Liver (tissue), 9 donors: Measurements from ENCODE around the gene SLC39A13. TPM values are rescaled to one million over a fixed set of nuclear protein-coding genes. Genes with fewer than 3 reads are reported as not detected.

Experiments used
- DNase-seq: peaks from one replicate; pipeline ENCODE4 v3.0.0-alpha.2; 2017; ENCODE audit warnings: low spot score
- H3K27ac ChIP-seq, 2 donors: one replicate each; pipeline ENCODE4 v1.7.0; 2013; ENCODE audit warnings: inconsistent platforms in 2 of 2, low read length in 2 of 2, control low read depth in 1 of 2, low read depth in 1 of 2, mild to moderate bottlenecking in 1 of 2
- H3K27me3 ChIP-seq, 4 donors: one replicate each; pipeline versions ENCODE4 v1.6.1 to v1.7.0; 2013; ENCODE audit warnings: low read length in 3 of 4, inconsistent platforms in 1 of 4, mild to moderate bottlenecking in 1 of 4, moderate library complexity in 1 of 4; ENCODE audit not compliant: control insufficient read depth in 4 of 4, insufficient read depth in 4 of 4
- H3K36me3 ChIP-seq, 4 donors: one replicate each; pipeline versions ENCODE4 v1.6.1 to v1.7.0; 2013; ENCODE audit warnings: low read length in 3 of 4, mild to moderate bottlenecking in 3 of 4, low read depth in 1 of 4, moderate library complexity in 1 of 4; ENCODE audit not compliant: control insufficient read depth in 4 of 4, insufficient read depth in 3 of 4
- H3K4me1 ChIP-seq, 4 donors: one replicate each; pipeline versions ENCODE4 v1.6.1 to v1.7.0; 2013; ENCODE audit warnings: low read length in 3 of 4, mild to moderate bottlenecking in 3 of 4, moderate library complexity in 1 of 4; ENCODE audit not compliant: control insufficient read depth in 4 of 4, insufficient read depth in 4 of 4
- H3K4me3 ChIP-seq, 3 donors: one replicate each; pipeline versions ENCODE4 v1.6.1 to v1.7.0; 2013; ENCODE audit warnings: low read length in 3 of 3, control low read depth in 1 of 3, low read depth in 1 of 3, mild to moderate bottlenecking in 1 of 3
- H3K9ac ChIP-seq, 2 donors: one replicate each; pipeline ENCODE4 v1.7.0; 2013; ENCODE audit warnings: low read length in 2 of 2, mild to moderate bottlenecking in 2 of 2, moderate library complexity in 2 of 2, control low read depth in 1 of 2, low read depth in 1 of 2
- H3K9me3 ChIP-seq, 4 donors: one replicate each; pipeline versions ENCODE4 v1.6.1 to v1.7.0; 2013; ENCODE audit warnings: low read length in 3 of 4; ENCODE audit not compliant: control insufficient read depth in 4 of 4
- EGR1 ChIP-seq, 2 donors: IDR thresholded peaks; 2 replicates each; pipeline ENCODE4 v1.6.1; 2016 to 2018; ENCODE audit warnings: antibody characterized with exemption in 2 of 2, low read depth in 2 of 2
- FOXA2 ChIP-seq: IDR thresholded peaks from 2 replicates; pipeline ENCODE4 v1.6.1; 2016; ENCODE audit warnings: antibody characterized with exemption
- HNF4A ChIP-seq, 2 donors: conservative IDR thresholded peaks; 2 replicates each; pipeline ENCODE4 v1.6.1; 2016; ENCODE audit warnings: antibody characterized with exemption in 2 of 2, mild to moderate bottlenecking in 2 of 2
- HNF4G ChIP-seq: IDR thresholded peaks from 2 replicates; pipeline ENCODE4 v1.6.1; 2016; ENCODE audit warnings: antibody characterized with exemption
- JUND ChIP-seq, 2 donors: IDR thresholded peaks; 2 replicates each; pipeline ENCODE4 v1.6.1; 2016; ENCODE audit warnings: antibody characterized with exemption in 2 of 2
- NR2F2 ChIP-seq: IDR thresholded peaks from 2 replicates; pipeline ENCODE4 v1.6.1; 2016; ENCODE audit warnings: antibody characterized with exemption
- RAD21 ChIP-seq, 2 donors: IDR thresholded peaks; 2 replicates each; pipeline ENCODE4 v1.6.1; 2016; ENCODE audit warnings: antibody characterized with exemption in 2 of 2, mild to moderate bottlenecking in 2 of 2
- RXRA ChIP-seq, 2 donors: IDR thresholded peaks; 2 replicates each; pipeline ENCODE4 v1.6.1; 2017 to 2018; ENCODE audit warnings: antibody characterized with exemption in 2 of 2, mild to moderate bottlenecking in 1 of 2
- SP1 ChIP-seq: IDR thresholded peaks from 2 replicates; pipeline ENCODE4 v1.6.1; 2018; ENCODE audit warnings: antibody characterized with exemption, mild to moderate bottlenecking
- WGBS: extraction: QIAGEN DNeasy Blood & Tissue Kit; methylation state at CpG from one replicate; pipeline ENCODE4 v1.1.7; 2013; 5-methylcytosine and 5-hydroxymethylcytosine counted together
- polyA plus RNA-seq, 2 donors: library from polyadenylated mRNA; stranded (reverse) in 1 of 2; unstranded in 1 of 2; fragments of 200-250 nt in 1 of 2; fragments of >200 nt in 1 of 2; fragmentation: Nextera tagmentation in 1 of 2; extraction: Ambion mirVana in 1 of 2; gene quantifications; one replicate each; pipeline versions ENCODE4 v1.2.1 to v1.2.3, GENCODE V29; 2013 to 2015
- total RNA-seq, 2 donors: library from RNA; depleted of rRNA; stranded (reverse); fragments of >200 nt; gene quantifications; one replicate each; pipeline ENCODE4 v1.2.3, GENCODE V29; 2014
- TF ChIP-seq, protein P1 (sequence below): fragments of 150-350 bp; IDR thresholded peaks from 2 replicates; pipeline ENCODE4 v1.5.1; 2017; ENCODE audit warnings: improper control_type of control experiment, low read depth, low read length; ENCODE audit not compliant: missing input control
- TF ChIP-seq, protein P2 (sequence below): IDR thresholded peaks from 2 replicates; pipeline ENCODE4 v1.6.1; 2016; ENCODE audit warnings: antibody characterized with exemption, mild to moderate bottlenecking
- TF ChIP-seq, protein P3 (sequence below): IDR thresholded peaks from 2 replicates; pipeline ENCODE4 v1.6.1; 2016; ENCODE audit warnings: antibody characterized with exemption
- donor health status: healthy.
- donor health status: healthy.
- donor health status: healthy.
- donor health status: healthy.
- donor health status: healthy.

SLC39A13 gene
- total and polyA plus RNA-seq, 4 donors = 8.2 to 17.5 (median 10.7) TPM

DNA sequence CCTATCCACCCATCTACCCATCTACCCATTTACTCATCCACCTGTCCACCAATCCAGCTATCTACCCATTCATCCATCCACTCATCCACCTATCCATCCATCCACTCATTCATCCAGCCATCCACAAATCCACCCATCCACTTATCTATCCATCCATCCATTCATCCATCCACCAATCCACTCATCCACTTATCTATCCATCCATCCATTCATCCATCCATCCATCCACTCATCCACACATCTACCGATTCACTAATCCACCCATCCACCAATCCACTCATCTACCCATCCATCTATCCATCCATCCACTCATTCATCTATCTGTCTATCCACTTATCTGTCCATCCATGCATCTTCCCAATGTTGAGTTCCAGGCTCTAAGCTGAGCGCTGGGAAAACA lies 28.3 kb upstream of the SLC39A13 start:
- WGBS = 97% methylated on average over 2 of the region's 2 CpGs
- Histone ChIP-seq H3K27me3 (no peaks in the 10 kb centered on the region), H3K9me3 (no peaks in the 10 kb centered on the region), H3K36me3 (no peaks in the 10 kb centered on the region), H3K27ac (no peak overlapping the region), H3K4me3 (no peak overlapping the region), H3K9ac (no peak overlapping the region), H3K4me1 (peaks cover 0 to 3% (median 1%) of the 10 kb centered on the region in 4 donors)
- no peak for DNase-seq
- no peak for TF ChIP-seq FOXA2
- TF ChIP-seq, protein P1, sequence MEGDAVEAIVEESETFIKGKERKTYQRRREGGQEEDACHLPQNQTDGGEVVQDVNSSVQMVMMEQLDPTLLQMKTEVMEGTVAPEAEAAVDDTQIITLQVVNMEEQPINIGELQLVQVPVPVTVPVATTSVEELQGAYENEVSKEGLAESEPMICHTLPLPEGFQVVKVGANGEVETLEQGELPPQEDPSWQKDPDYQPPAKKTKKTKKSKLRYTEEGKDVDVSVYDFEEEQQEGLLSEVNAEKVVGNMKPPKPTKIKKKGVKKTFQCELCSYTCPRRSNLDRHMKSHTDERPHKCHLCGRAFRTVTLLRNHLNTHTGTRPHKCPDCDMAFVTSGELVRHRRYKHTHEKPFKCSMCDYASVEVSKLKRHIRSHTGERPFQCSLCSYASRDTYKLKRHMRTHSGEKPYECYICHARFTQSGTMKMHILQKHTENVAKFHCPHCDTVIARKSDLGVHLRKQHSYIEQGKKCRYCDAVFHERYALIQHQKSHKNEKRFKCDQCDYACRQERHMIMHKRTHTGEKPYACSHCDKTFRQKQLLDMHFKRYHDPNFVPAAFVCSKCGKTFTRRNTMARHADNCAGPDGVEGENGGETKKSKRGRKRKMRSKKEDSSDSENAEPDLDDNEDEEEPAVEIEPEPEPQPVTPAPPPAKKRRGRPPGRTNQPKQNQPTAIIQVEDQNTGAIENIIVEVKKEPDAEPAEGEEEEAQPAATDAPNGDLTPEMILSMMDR = no peak

DNA sequence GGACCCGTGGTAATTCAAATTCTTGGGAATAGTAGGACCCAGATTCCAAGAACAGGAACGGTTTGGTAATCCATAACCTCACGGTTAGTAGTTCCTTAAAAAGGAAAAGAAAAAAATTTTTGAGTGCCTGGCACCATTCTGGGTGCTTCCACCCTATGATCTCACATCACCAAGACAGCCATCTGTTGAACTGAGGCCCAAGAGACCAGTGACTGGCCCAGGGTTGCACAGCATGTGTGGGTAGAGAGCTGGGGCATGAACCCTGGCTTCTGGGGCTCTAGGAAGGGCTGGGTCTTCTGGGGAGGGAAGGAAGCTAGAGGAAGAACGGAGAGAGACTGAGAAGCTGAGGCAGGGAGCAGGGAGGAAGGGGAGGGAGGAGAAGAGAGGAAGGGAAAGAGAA lies 25.3 kb upstream of the SLC39A13 start:
- H3K4me3 ChIP-seq = no peak overlapping the region
- WGBS = 69% methylated on average over 4 of the region's 4 CpGs
- peaks cover 0 to 3% (median 1%) of the 10 kb centered on the region in 4 donors for H3K4me1 ChIP-seq
- TF ChIP-seq RAD21 (IDR thresholded peaks at IDR 0.05) (no peak), RXRA (IDR thresholded peaks at IDR 0.05) (no peak), HNF4A (conservative IDR thresholded peaks at IDR 0.05) (no peak), NR2F2 (no peak), HNF4G (no peak), JUND (IDR thresholded peaks at IDR 0.05) (no peak), EGR1 (IDR thresholded peaks at IDR 0.05; ENCODE audit: low read depth in 2 of 2) (no peak), SP1 (no peak)
- TF ChIP-seq, protein P2, sequence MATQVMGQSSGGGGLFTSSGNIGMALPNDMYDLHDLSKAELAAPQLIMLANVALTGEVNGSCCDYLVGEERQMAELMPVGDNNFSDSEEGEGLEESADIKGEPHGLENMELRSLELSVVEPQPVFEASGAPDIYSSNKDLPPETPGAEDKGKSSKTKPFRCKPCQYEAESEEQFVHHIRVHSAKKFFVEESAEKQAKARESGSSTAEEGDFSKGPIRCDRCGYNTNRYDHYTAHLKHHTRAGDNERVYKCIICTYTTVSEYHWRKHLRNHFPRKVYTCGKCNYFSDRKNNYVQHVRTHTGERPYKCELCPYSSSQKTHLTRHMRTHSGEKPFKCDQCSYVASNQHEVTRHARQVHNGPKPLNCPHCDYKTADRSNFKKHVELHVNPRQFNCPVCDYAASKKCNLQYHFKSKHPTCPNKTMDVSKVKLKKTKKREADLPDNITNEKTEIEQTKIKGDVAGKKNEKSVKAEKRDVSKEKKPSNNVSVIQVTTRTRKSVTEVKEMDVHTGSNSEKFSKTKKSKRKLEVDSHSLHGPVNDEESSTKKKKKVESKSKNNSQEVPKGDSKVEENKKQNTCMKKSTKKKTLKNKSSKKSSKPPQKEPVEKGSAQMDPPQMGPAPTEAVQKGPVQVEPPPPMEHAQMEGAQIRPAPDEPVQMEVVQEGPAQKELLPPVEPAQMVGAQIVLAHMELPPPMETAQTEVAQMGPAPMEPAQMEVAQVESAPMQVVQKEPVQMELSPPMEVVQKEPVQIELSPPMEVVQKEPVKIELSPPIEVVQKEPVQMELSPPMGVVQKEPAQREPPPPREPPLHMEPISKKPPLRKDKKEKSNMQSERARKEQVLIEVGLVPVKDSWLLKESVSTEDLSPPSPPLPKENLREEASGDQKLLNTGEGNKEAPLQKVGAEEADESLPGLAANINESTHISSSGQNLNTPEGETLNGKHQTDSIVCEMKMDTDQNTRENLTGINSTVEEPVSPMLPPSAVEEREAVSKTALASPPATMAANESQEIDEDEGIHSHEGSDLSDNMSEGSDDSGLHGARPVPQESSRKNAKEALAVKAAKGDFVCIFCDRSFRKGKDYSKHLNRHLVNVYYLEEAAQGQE = no peak
- TF ChIP-seq, protein P3, sequence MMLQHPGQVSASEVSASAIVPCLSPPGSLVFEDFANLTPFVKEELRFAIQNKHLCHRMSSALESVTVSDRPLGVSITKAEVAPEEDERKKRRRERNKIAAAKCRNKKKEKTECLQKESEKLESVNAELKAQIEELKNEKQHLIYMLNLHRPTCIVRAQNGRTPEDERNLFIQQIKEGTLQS = no peak
- no peaks in the 10 kb centered on the region for H3K9me3 ChIP-seq
- H3K27ac ChIP-seq = no peak overlapping the region
- H3K9ac ChIP-seq = no peak overlapping the region
- H3K36me3 ChIP-seq = no peaks in the 10 kb centered on the region
- H3K27me3 ChIP-seq = no peaks in the 10 kb centered on the region
- no peak for DNase-seq

DNA sequence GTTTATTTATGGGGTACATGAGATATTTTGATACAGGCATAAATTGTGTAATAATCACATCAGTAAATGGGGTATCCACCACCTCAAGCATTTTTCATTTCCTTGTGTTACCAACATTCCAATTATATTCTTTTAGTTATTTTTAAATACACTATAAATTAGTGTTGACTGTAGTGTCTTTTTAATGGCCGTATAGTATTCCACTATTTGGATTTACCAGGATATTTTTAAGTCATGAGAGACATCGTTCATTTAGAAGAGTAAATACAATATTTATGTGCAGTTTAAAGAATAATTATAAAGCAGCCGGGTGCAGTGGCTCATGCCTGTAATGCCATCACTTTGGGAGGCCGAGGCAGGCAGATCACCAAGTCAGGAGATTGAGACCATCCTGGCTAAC lies 23.9 kb upstream of the SLC39A13 start:
- peaks cover 0 to 7% (median 2%) of the 10 kb centered on the region in 4 donors for H3K4me1 ChIP-seq
- no peak overlapping the region for H3K9ac ChIP-seq
- 91% methylated on average over 4 of the region's 4 CpGs for WGBS
- no peak for DNase-seq
- no peaks in the 10 kb centered on the region for H3K36me3 ChIP-seq
- no peak for TF ChIP-seq RXRA (IDR thresholded peaks at IDR 0.05)
- no peak overlapping the region for H3K4me3 ChIP-seq
- no peaks in the 10 kb centered on the region for H3K27me3 ChIP-seq
- no peak overlapping the region for H3K27ac ChIP-seq
- H3K9me3 ChIP-seq = no peaks in the 10 kb centered on the region
